ENCODE results near the gene DIP2C. TPM values are rescaled to one million over a fixed set of nuclear protein-coding genes. Genes with fewer than 3 reads are reported as not detected.
"Not testable (repeated sequence)": the region's sequence is repeated elsewhere in the genome, so short reads cannot be mapped to it uniquely, and the experiment has no call there.

DIP2C gene
- total and polyA plus RNA-seq, 2 experiments from 2014 or later, result 9.1 to 15.8 TPM

DNA sequence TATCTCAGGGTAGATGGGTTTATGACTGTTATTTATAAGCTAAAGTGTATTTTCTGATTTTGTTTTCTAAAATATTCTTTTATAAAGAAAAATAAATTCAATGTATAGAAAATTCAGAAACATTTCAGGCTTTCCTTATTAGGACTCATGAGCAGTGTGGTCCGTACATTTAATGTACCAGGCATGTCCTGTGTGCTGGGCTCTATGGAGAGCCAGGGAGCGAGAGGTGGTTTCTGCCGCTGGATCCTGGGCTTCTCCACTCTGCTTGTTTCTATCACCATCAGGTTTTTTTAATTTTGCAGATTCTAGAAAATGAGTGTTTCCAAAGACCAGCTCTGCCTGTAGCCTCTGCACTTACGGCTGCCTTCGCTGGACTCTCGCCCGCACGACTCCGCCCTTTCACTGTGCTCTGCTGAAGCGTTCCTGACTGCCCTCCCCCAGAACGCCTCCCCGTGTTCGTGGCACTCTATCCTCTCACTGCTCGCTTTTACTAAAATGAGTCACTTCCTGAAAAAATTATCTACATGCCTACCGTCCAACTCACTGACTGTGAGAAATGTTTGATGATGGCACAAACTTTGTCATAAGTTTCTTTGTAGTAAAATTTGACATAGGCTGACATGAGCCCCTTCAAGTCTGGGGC, 365.7 kb downstream of the DIP2C start:
- TF ChIP-seq CTCF (IDR thresholded peaks at IDR 0.05; ENCODE audit: low read depth, low read length), result peak; percentile 6
- no peak overlapping the region for H3K4me3 ChIP-seq
- H3K4me1 ChIP-seq (ENCODE audit: low read depth), result no peaks in the 10 kb centered on the region
- H3K36me3 ChIP-seq, result peaks cover 7% of the 10 kb centered on the region
- peak in 1 of 2 donors; percentile 97 for DNase-seq (ENCODE audit: low read depth in 1 of 2, low spot score in 1 of 2)
- no peaks in the 10 kb centered on the region for H3K9me3 ChIP-seq (ENCODE audit: low read depth)
- no peak overlapping the region for H3K27ac ChIP-seq
- no peaks in the 10 kb centered on the region for H3K27me3 ChIP-seq

GRCh38 chr10:323046-323445, 366.4 kb downstream of the DIP2C start:
- H3K27ac ChIP-seq; DNase-seq (ENCODE audit: low read depth in 1 of 2, low spot score in 1 of 2); H3K4me3 ChIP-seq: not testable (repeated sequence)

DNA sequence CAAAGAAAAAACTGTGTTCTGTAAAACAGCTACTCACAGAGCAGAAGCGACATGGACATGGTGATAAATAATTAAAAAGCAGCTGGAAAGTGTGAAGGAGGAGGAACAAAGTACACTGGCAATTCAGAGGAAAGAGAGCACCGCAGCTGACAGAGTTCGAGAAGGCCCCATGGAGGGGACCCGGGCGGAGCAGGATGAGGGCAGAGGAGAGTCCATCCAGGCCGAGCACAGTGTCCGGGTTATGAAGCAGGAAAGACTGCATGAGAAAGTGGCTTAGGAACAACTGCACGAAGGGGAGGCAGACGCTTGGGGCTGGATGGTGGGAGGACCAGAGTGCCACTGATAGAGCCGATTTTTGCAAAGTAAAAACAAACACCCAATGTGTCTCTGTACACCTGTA, 368.7 kb downstream of the DIP2C start:
- Histone ChIP-seq H3K27ac (no peak overlapping the region), H3K27me3 (no peaks in the 10 kb centered on the region), H3K4me1 (ENCODE audit: low read depth) (no peaks in the 10 kb centered on the region), H3K9me3 (ENCODE audit: low read depth) (no peaks in the 10 kb centered on the region), H3K36me3 (peaks cover 5% of the 10 kb centered on the region), H3K4me3 (no peak overlapping the region)
- no peak for TF ChIP-seq CTCF (IDR thresholded peaks at IDR 0.05; ENCODE audit: low read depth, low read length)
- DNase-seq (ENCODE audit: low read depth in 1 of 2, low spot score in 1 of 2), result no peak

More at GRCh38 chr10:323046-323445, 366.4 kb downstream of the DIP2C start:
- not testable (repeated sequence) for H3K36me3 ChIP-seq; H3K4me1 ChIP-seq (ENCODE audit: low read depth); H3K27me3 ChIP-seq; H3K9me3 ChIP-seq (ENCODE audit: low read depth)

GRCh38 chr10:317926-318325, 371.5 kb downstream of the DIP2C start:
- no peaks in the 10 kb centered on the region for H3K9me3 ChIP-seq (ENCODE audit: low read depth)
- no peak overlapping the region for H3K27ac ChIP-seq
- TF ChIP-seq CTCF (IDR thresholded peaks at IDR 0.05; ENCODE audit: low read depth, low read length), result no peak
- no peak for DNase-seq (ENCODE audit: low read depth in 1 of 2, low spot score in 1 of 2)
- no peaks in the 10 kb centered on the region for H3K36me3 ChIP-seq
- no peaks in the 10 kb centered on the region for H3K4me1 ChIP-seq (ENCODE audit: low read depth)
- no peaks in the 10 kb centered on the region for H3K27me3 ChIP-seq
- no peak overlapping the region for H3K4me3 ChIP-seq

DNA sequence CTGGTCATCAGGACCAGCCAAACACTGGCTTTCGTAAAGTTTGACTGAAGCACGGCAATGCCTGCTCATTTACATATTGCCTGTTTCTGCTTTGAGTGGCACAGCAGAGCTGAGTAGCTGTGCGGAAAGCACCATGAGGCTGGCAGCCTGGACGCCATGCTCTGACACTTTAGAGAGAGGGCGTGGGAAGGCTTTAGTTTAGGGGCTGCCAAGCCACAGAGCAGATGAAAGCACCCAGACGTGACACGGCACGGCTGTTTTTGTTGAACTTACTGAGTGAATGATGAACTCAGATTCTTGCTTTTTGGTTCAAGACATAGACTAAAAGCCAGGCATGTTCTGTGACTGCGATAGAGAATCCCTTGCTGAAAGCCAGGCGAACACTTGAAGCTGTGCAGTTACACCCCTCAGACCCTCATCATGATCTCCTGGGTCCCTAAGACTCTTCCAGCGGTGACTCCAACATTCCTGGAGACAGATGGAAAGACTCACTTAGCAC, 372.1 kb downstream of the DIP2C start:
- Histone ChIP-seq H3K27ac (no peak overlapping the region), H3K36me3 (no peaks in the 10 kb centered on the region), H3K9me3 (ENCODE audit: low read depth) (no peaks in the 10 kb centered on the region), H3K4me1 (ENCODE audit: low read depth) (no peaks in the 10 kb centered on the region), H3K4me3 (no peak overlapping the region), H3K27me3 (no peaks in the 10 kb centered on the region)
- TF ChIP-seq CTCF (IDR thresholded peaks at IDR 0.05; ENCODE audit: low read depth, low read length), result no peak
- peak in 1 of 2 donors; percentile 84 for DNase-seq (ENCODE audit: low read depth in 1 of 2, low spot score in 1 of 2)

GRCh38 chr10:316390-316789, 373.1 kb downstream of the DIP2C start:
- Histone ChIP-seq H3K4me3 (no peak overlapping the region), H3K4me1 (ENCODE audit: low read depth) (no peaks in the 10 kb centered on the region), H3K27ac (no peak overlapping the region), H3K36me3 (no peaks in the 10 kb centered on the region), H3K9me3 (ENCODE audit: low read depth) (no peaks in the 10 kb centered on the region), H3K27me3 (no peaks in the 10 kb centered on the region)
- no peak for DNase-seq (ENCODE audit: low read depth in 1 of 2, low spot score in 1 of 2)
- no peak for TF ChIP-seq CTCF (IDR thresholded peaks at IDR 0.05; ENCODE audit: low read depth, low read length)
